NCI-H2196 treated with DMSO at 0.1 percent for 48 hours (cell line): ENCODE results near the gene SMCO4.

Source experiments
- DNase-seq: peaks from one replicate; lab custom pipeline; 2025; ENCODE audit not compliant: unreplicated experiment; lab: John Stamatoyannopoulos, UW

SMCO4 gene

DNA sequence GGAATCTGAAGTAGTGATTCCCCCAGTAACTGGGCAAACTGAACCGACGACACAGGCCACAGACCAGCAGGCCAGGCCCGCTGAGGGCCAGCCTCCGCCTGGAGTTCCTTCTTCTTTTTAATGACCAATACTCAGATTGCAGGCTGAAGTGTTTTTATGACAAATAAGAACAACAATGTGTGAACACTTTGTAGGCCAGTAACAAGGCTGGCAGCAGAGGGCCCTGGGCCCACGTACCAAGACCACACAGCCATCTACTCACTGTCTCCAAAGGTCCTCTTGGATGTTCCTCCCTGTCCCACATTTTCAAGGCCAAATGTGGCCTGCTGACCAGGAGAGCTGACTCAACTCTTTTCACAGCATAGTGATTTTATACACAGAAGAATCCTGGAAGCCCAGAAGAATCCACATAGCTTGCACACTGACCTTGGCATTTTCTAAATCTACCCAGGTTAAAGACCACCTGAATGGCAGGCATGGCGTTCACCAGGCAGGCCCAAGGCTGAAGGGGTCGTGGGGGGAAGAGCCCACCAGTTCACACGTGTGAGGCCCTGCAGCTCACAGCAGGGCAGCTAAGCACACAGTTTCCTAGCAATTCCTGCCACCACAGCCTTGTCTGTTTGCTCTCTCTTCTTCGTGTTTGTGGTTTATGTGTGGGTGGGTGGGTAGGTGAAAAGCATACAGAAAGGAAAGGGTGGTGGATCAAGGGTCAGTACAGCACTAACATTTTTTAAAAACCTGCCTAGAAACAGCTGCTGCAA is 13.3 kb downstream of the SMCO4 start:
- DNase-seq = no peak

DNA sequence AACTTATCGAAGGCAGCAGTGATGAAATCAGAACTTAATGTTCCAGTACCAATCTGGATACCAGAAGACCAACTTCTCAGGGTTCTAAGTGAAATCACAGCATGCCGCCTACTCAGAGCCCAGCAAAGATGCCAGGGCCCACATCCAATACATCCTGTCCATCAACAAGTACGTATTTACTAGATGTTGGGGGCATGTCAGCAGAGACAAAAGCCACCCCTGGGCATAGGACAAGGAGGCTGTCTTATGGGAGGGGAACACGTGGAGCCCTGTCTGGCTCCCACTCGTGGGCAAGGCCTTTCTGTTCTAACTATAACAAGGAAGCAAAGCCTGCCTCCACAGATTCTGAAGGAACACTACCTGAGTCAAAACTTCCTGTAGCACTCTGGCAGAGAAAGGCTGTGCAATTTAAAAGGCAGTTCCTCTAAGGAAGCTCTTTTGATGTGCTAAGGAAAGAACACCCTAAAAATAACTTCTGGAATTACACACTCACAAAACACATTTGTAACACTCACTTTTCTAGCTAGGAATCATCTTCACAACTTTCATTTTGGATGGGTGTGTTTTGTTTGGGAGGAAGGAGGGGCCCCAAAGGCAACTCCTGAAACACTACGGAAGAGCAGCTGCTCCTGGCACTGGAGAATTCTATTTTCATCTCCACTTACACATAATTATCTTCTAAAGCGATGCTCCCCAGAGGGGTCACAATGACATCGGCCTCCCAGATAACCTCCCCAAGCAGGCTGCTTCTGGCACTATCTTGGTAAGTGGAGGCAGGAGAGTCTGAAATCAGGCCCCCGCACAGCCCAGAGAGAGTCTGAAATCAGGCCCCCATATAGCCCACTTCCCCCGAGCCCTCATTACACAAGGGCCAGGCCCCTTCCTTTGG is 14.2 kb downstream of the SMCO4 start:
- no peak for DNase-seq

DNA sequence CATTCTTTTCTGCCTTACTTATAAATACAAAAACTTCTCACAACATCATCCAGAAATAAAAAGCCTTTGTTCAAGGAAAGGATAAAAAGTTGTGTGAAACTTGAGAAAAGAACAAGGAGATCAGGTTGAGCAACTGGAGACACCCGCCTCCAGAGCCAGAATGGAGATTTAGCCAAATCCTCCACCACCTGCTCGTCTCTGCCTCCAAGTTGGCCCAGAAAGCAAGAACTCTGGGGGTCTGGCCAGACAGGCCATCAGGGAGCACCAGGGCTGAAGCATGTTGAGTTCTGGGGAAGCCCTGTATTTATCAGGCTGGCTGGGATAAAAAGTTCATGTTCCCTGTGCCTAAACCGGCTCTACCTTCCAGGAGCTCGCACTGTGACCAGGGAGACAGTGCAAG is 14.9 kb downstream of the SMCO4 start:
- DNase-seq = no peak

DNA sequence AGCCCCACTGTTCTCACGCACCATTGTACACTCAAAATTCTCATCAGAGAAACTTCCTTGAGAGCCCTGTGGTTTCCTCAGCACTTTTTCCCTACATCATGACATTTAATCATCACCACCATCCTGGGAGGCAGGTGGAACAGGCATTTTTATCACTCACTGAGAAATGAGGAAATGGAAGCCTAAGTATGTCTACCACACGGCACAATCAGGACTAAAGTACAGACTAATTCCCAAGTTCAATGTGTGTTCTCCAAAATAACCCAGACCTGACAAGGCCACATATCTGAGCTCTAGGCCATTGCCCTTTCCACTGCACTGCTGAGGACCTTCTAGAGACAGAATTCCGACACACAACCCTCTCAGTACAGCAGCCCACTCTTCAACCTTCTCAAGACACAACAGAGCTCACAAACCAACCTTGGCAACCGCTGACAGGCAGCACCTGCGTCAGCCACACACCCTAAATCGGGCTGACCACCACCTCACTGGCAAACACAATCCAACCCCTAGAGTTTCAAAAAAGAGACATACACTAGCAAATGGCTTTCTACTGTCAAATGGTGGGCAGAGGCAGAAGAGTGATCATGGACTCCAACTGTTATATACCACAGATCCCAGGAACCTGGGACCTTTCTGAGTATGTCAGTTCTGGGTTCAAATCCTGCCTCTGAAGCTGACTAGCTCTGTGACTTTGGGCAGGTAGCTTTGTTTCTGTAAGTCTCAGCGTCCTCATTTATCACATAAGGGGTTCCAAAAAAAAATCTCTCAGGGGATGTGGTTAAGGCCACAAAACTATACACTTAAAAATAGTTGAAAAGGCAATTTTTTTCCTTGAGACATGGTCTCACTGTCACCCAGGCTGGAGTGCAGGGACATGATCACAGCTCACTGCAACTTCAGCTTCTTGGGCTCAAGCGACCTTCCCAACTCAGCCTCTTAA is 16.3 kb downstream of the SMCO4 start:
- no peak for DNase-seq

DNA sequence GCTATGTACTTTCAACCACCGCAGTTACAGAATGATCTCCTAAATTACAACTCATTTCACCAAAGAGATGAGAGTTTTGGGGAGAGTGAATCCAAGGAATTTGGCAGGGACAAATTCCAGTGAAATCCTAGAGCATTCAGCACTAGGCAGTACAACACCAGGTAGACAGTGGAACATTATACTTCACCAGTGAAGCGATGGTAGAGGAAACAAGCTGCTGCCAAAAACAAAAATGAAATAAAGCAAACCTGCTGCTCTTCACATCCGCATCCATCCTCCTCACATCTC is 16.9 kb downstream of the SMCO4 start:
- no peak for DNase-seq

DNA sequence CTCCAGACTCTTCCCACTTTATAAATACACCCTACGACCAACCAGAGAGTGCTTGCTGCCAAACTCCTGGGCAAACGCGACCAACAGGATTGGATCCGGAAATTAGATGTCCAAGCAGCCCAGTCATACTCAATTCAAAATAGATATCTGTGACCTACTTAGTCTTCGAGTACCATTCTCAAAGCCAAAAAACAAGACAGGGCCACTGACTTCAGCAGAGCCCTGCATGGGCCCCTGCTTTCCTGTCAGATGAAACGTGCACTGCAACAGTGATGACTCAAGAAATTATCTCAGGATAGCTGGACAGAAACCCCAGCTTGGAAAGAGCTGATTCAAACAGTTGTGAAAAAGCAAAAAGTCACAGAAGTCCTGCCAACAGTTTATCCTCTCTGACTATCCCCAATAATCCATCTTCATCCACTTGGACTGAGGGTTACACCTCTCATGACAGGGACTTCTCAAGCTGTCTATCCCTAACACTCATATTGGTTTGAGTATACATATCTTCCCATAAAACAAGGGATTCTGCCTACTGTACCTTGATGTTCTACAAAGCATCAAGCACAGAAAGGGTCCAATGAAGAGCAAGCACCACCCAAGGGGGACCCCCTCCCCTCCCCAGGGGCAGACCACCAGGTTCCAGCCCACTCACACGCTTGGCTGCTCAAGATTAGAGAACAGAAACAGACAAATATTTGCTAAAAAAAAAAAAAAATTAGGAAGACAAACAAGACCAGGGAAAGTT is 17.4 kb downstream of the SMCO4 start:
- no peak for DNase-seq

DNA sequence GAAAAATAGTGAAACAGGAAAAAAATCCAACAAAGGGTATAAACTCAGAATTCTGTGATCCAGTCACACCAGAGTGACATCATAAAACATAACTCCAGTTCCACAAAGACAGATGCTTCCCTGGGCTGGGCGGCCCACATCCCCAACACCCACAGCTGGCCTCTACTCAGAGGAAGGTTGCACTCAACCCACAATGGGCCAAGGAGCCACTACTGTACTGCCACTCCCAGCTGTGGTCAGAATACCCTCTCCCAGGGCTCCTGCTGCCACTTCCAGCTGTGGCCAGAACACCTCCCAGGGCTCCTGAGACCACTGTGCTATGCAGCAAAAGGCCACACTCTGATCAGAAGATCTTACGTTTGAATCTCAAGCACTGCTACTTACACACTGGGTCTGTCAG is 18.3 kb downstream of the SMCO4 start:
- no peak for DNase-seq

DNA sequence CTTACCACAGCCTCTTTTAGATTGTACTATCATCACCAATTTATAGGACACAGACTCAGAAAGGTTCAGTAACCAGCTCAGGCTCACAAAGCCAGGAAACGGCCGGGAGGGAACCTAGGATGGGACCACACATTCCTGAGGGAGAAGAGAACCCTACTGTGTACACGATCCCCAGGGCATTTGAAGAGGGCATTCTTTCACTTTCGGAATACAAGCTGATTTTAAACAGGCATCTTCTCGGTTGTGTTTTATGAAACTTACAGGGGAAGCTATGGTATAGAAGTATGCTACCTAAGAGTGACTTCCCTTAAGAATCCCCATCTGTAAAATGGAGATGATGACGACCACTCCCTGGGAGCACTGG is 19.0 kb downstream of the SMCO4 start:
- no peak for DNase-seq

DNA sequence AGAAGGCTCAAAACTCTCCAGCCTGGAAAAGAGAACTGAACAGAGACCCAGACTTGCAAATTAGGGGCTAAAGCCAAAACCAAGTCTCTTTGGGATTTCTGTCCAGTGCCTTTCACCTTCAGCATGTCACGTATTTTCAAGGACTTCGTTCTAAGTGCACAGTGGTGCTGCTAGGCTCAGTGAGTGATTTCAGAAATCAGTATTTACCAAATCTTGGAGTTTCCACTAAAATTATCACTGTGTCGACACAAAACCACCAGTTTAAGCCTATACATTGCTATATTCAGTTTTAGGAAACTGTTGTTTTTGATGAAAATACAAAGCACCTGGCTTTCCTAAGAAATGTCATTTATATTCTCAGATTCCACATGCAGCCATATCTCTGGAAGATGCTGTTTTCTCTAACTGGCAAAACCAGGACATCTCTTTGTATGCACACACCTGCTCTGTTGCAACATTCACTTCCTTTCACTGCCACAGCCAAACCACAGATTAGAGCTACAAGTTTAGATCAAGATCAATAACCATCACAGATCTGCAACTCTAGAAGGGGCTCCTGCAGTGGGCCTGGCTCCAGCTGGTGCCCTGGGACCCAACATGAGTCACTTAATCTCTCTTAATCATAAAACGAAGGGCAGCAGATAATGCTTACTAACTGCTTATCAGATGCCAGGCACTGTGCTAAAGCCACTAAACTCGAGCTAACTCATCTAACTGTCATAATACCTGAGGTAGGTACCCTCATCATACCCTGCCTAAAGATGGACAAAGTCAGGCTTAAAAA is 22.3 kb downstream of the SMCO4 start:
- DNase-seq = no peak

DNA sequence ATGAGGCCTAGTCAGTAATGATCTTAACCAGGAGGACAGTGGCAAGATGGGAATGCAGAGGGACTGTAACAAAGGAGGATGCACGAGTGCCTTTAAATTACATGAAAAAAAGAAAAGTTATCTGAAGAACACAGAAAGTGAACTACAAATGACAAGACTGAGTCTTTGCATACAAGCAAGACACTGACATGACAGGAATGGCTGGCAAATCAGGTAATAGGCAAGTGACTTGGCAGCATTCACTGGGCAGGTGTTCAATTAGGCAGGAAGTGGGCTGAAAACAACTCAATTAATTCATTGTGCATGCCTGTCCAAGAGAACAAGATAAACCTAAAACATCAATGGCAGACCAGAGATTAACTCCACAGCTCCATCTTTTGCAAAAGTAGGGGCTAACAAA is 24.0 kb downstream of the SMCO4 start:
- no peak for DNase-seq

DNA sequence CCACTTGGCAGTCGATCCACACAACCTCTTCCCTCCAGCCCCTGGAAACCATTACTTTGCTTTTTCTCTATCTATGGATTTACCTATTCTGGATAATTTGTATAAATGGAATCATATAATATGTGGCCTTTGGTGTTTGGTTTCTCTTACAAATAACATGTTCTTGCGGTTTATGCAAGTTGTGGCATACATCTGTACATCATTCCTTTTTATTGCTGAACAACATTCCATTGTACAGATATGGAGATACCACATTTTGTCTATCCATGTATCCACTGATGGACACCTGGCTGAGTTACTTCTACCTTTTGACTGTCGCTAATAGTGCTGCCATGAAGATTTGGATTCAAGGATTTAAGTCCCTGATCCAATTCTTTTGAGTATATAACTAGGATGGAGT is 25.1 kb downstream of the SMCO4 start:
- no peak for DNase-seq

DNA sequence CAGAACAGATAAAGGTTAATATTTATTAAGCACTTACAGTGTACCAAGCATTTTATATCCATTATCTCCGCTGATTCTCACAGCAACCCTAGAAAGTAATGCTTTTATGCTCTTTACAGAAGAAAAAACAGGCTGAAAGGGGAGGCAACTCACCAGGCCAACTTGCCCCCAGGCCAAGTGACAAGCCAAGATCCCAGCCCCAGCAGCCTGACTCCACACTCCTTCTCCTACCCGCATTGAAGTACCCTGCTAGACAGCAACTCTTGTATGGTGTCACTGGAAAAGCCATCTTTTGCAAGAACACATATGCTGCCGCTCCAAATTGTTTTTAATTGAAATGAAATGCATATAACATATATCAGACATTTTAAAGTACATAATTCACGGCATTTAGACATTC is 25.6 kb downstream of the SMCO4 start:
- DNase-seq = no peak

DNA sequence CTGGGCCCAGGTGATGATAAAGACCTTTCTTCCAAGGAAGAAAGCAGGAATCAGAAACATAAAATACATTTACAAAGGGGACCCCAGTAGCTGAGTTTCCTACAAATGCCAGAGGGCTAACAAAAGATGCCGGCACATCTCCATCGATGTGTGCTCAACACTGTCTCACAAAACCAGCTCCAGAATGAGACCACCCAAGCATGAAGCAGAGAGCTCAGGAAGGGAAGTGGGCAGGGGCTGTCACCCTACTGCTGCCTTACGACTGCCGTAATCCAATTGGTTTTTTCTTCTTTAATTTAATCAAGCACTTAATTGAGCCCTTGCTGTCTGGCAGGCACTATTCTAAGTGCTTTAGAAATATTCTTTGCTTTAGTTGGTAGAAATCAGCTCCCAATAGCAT is 26.1 kb downstream of the SMCO4 start:
- no peak for DNase-seq

DNA sequence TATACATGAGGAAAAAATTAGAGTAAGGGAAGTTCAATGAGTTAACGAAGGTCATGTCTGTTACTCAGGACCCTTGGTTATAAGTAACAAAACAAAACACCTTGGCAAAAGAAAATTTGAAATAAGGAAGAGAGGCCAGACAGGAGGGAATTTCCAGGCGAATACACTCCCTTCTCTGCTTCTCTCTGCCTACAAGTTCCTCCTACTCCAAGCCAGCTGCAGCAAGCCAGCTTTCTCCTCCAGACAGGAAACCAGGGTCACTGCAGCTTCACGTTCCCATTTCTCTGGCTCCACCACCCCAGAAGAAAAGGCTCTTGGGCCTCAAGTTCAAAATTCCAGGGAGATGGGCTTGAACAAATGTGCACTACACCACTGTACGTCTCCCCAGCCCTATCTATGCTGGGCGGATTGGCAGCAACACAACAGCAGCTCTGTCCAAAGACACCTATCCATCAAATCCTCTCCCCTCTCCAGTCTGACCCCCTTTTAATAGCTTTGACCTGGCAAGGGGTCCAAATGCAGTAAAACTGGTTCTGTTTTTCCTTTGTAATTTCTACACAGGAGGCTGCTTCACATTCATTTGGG is 27.7 kb downstream of the SMCO4 start:
- no peak for DNase-seq

DNA sequence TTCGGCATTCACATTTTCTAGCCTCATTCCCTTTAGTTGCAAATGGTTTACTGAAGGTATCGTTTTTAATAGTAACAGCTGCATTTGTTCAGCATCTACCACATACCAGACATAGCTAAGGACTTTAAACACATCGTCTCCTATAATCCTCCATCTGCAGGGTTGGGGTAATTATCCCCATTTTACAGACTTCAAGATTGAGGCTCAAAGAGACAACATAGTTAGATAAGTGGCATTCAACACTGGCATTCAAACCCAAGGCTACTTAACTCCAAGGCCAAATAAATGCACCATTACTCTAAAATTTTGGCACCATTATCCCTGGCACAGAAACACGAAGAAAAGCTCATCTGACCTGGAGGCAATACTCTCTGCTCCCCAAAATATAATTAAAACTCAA is 28.5 kb downstream of the SMCO4 start:
- DNase-seq = no peak

DNA sequence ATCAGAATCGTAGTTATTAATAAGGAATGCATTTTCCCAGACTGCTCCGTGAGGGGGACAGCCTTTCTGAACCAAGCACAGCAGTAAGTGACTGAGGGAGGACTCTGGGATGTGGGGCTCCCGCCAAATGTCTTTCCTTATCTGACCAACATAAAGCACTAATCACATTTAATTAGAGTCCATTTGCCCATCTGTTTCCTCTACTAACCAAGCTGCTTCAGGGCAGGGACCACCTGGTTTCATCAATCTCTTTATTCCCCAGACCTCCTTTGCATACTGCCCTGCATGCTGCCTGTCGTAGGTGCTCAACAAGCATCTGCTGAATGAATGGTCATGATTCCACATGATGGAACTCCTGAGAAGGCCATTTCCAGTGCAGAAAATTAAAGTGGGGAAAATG is 29.4 kb downstream of the SMCO4 start:
- no peak for DNase-seq

DNA sequence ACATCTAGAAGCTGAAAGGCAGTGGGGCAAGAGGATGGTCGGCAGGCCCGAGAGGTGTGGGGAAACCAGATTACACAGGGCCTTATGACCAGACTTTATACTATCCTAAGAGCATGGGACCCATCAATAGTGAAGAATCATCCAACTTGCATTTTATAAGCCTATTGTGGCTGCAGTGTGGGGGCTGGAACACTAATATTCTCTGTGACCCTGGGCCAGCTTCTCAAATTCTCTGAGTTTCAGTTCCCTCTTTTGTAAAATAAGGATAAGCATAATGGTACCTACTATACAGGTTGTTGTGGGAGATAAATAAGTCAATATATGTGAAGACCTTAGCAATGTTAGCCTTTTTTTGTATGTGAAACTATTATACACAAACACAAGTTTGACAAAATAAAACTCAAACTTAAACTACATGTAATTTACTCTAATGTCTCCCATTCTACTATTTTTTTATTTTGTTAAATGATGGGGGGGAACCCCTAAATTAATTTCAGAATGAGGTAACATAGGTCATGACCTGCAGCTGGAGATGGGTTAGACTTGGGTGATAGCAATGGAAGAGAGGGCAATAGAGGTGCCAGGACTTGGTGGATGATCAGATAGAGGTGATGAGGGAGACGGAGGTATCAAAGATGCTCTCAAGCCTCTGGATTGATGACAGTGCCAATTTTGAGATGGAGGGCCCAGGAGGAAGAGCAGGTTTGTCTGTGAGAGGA is 30.1 kb downstream of the SMCO4 start:
- DNase-seq = no peak

DNA sequence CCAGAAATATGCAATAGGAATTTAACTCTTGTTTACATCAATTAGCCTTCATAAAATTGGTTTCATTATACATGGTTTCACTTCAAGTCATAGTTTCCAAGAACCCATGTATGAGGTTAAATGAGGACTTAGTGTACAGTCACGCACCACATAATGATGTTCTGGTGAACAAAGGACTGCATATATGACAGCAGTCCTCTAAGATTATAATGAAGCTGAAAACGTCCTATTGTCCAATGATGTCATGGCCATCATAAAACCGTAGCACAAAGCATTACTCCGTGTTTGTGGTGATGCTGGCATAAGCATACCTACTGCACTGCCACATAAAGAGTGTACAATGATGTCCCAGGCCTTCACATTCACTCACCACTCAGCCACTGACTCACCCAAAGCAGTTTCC is 31.1 kb downstream of the SMCO4 start:
- DNase-seq = no peak

DNA sequence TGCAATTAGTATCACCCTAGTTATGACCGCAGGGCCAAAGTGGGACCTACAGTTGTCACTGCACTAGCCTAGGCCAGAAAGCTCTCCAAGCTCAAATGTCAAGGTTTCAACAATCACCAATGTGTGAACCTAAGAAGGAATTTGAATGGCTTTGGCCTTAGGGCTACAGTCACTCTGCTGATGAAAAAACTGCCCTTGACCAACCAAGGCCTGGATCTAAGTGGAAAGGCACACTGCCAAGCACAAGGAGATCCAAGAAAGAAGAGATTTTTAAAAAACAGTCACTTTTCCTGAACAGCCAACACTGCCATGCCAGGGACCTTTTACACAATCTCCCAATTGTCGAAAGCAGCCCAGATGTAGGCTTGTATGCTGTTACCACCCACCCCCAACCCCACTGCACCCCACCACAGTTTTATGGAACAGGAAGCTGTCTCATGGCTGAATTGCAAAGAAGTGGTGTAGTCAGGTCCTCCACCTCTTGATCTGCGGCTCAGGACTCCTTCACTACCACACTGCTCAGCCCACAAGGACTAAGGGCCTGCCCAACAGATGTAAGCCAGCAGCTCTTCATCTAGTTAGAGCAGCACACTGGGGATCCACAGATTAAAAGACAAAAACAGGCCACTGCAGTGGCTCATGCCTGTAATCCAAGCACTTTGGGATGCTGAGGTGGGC is 32.9 kb downstream of the SMCO4 start:
- DNase-seq = no peak
